SK-N-SH (cell line): ENCODE data around the gene SOBP. TPM values are rescaled to one million over a fixed set of nuclear protein-coding genes. Genes with fewer than 3 reads are reported as not detected.

Experiments
- CTCF ChIA-PET: fragments of 300-600, 350-600 bp; formaldehyde crosslinking; extraction: SDS; loops from one replicate; lab custom pipeline; 2021; lab: Yijun Ruan, JAX
- POLR2A ChIA-PET: fragments of 350-600 bp; sonication (Branson Sonifier 250); formaldehyde crosslinking; extraction: SDS; loops from one replicate; lab custom pipeline; 2020; ENCODE audit warnings: antibody characterized with exemption, inconsistent platforms; lab: Yijun Ruan, JAX
- DNase-seq: peaks from one replicate; pipeline ENCODE4 v3.0.0; 2012
- H2AFZ ChIP-seq: fragments of 200-600 bp; sonication (generic); 2 replicates; pipeline ENCODE4 v1.8.1; 2016; ENCODE audit warnings: antibody characterized with exemption, mild to moderate bottlenecking, low read depth
- H3F3A ChIP-seq: fragments of 200-600 bp; sonication (generic); replicated peaks from 2 replicates; pipeline ENCODE3; 2016; ENCODE audit warnings: antibody characterized with exemption, mild to moderate bottlenecking; ENCODE audit not compliant: insufficient read depth
- H3K27ac ChIP-seq, 2 experiments: fragments of 200-500 bp in 1 of 2; fragments of 200-600 bp in 1 of 2; sonication (Bioruptor generic) in 1 of 2; sonication (generic), shearing (Covaris generic) in 1 of 2; 2 replicates each; pipeline versions ENCODE4 v1.5.1 to v1.6.1; 2014 to 2016; ENCODE audit warnings: low read depth in 2 of 2, inconsistent platforms in 1 of 2, low read length in 1 of 2, mild to moderate bottlenecking in 1 of 2, mixed read lengths in 1 of 2
- H3K27me3 ChIP-seq: fragments of 200-600 bp; sonication (generic), shearing (Covaris generic); 2 replicates; pipeline ENCODE4 v1.6.1; 2016; ENCODE audit warnings: mixed run types; ENCODE audit not compliant: insufficient read depth
- H3K36me3 ChIP-seq, 2 experiments: fragments of 200-500 bp in 1 of 2; fragments of 200-600 bp in 1 of 2; sonication (Bioruptor generic) in 1 of 2; sonication (generic) in 1 of 2; replicated peaks in 1 of 2; 2 replicates each; pipeline versions ENCODE3 to v1.5.1; 2014 to 2016; ENCODE audit warnings: low read length in 1 of 2, mild to moderate bottlenecking in 1 of 2; ENCODE audit not compliant: insufficient read depth in 2 of 2, control insufficient read depth in 1 of 2
- H3K4me1 ChIP-seq, 2 experiments: fragments of 200-500 bp in 1 of 2; fragments of 200-600 bp in 1 of 2; sonication (Bioruptor generic) in 1 of 2; sonication (generic), shearing (Covaris generic) in 1 of 2; 2 replicates each; pipeline versions ENCODE4 v1.5.1 to v1.6.1; 2014 to 2016; ENCODE audit warnings: low read depth in 1 of 2, low read length in 1 of 2, mixed run types in 1 of 2; ENCODE audit not compliant: insufficient read depth in 2 of 2, control insufficient read depth in 1 of 2
- H3K4me2 ChIP-seq: fragments of 200-600 bp; sonication (generic), shearing (Covaris generic); 2 replicates; pipeline ENCODE4 v1.6.1; 2017; ENCODE audit warnings: mixed run types
- H3K4me3 ChIP-seq, 2 experiments: fragments of 200-500 bp in 1 of 2; fragments of 200-600 bp in 1 of 2; sonication (Bioruptor generic) in 1 of 2; sonication (generic), shearing (Covaris generic) in 1 of 2; 2 replicates each; pipeline versions ENCODE4 v1.5.1 to v1.8.1; 2014 to 2016; ENCODE audit warnings: low read depth in 2 of 2, inconsistent platforms in 1 of 2, low read length in 1 of 2, mild to moderate bottlenecking in 1 of 2, mixed read lengths in 1 of 2, moderate library complexity in 1 of 2
- H3K79me2 ChIP-seq: fragments of 200-600 bp; sonication (generic); 2 replicates; pipeline ENCODE4 v1.8.1; 2017; ENCODE audit warnings: mild to moderate bottlenecking; ENCODE audit not compliant: insufficient read depth
- H3K9ac ChIP-seq: fragments of 200-600 bp; sonication (generic); 2 replicates; pipeline ENCODE4 v1.6.1; 2017; ENCODE audit warnings: mixed run types
- H3K9me2 ChIP-seq: fragments of 200-600 bp; sonication (generic); 2 replicates; pipeline ENCODE4 v1.6.1; 2017; ENCODE audit warnings: mixed run types
- H3K9me3 ChIP-seq: fragments of 200-600 bp; sonication (generic); 2 replicates; pipeline ENCODE4 v1.6.1; 2017; ENCODE audit warnings: mixed run types, mild to moderate bottlenecking, moderate library complexity
- H4K20me1 ChIP-seq: fragments of 200-600 bp; sonication (generic); 2 replicates; pipeline ENCODE4 v1.6.1; 2017; ENCODE audit warnings: mild to moderate bottlenecking, mixed run types; ENCODE audit not compliant: insufficient read depth
- CHD2 ChIP-seq: fragments of 150-350 bp; IDR thresholded peaks from 2 replicates; pipeline ENCODE4 v1.6.1; 2018; ENCODE audit warnings: low read length; ENCODE audit not compliant: partially characterized antibody
- CTCF ChIP-seq: fragments of 200-600 bp; sonication (generic); IDR thresholded peaks from 2 replicates; pipeline ENCODE4 v1.6.1; 2017; ENCODE audit warnings: antibody characterized with exemption, mild to moderate bottlenecking, moderate library complexity
- ELF1 ChIP-seq: IDR thresholded peaks from 2 replicates; pipeline ENCODE4 v1.4.0; 2012
- EP300 ChIP-seq, 2 experiments: IDR thresholded peaks; 2 replicates each; pipeline versions ENCODE4 v1.4.0 to v1.6.1; 2012; ENCODE audit warnings: borderline replicate concordance in 1 of 2, low read depth in 1 of 2, low read length in 1 of 2
- EZH2phosphoT487 ChIP-seq: fragments of 200-600 bp; sonication (generic); IDR thresholded peaks from 2 replicates; pipeline ENCODE4 v1.6.1; 2017; ENCODE audit warnings: low read depth, mixed run types, mild to moderate bottlenecking, antibody characterized with exemption, moderate library complexity, borderline replicate concordance
- FOXJ3 ChIP-seq: sonication (generic); formaldehyde crosslinking; IDR thresholded peaks from 2 replicates; pipeline ENCODE4 v1.5.1; 2020; ENCODE audit warnings: mild to moderate bottlenecking, missing genetic modification reagents
- GABPA ChIP-seq: IDR thresholded peaks from 2 replicates; pipeline ENCODE4 v1.4.0; 2012; ENCODE audit warnings: low read depth, mild to moderate bottlenecking
- GATA2 ChIP-seq: sonication (generic); formaldehyde crosslinking; IDR thresholded peaks from 2 replicates; pipeline ENCODE4 v1.5.0; 2020; ENCODE audit warnings: mild to moderate bottlenecking, missing genetic modification reagents
- IRF3 ChIP-seq: fragments of 150-350 bp; IDR thresholded peaks from 2 replicates; pipeline ENCODE4 v1.6.1; 2016; ENCODE audit warnings: mild to moderate bottlenecking, low read depth, low read length
- JUND ChIP-seq: IDR thresholded peaks from 2 replicates; pipeline ENCODE4 v1.4.0; 2012
- MAX ChIP-seq: IDR thresholded peaks from 2 replicates; pipeline ENCODE4 v1.4.0; 2012; ENCODE audit warnings: low read depth
- MEF2A ChIP-seq: IDR thresholded peaks from 2 replicates; pipeline ENCODE4 v1.4.0; 2012; ENCODE audit warnings: low read depth, borderline replicate concordance
- MXI1 ChIP-seq: IDR thresholded peaks from 2 replicates; pipeline ENCODE4 v1.6.1; 2012; ENCODE audit warnings: mild to moderate bottlenecking, low read depth, low read length, improper control_type of control experiment
- NFIC ChIP-seq: IDR thresholded peaks from 2 replicates; pipeline ENCODE4 v1.4.0; 2012; ENCODE audit warnings: borderline replicate concordance
- POLR2AphosphoS5 ChIP-seq: IDR thresholded peaks from 2 replicates; pipeline ENCODE4 v1.6.1; 2012; ENCODE audit warnings: low read depth, low read length
- RAD21 ChIP-seq: IDR thresholded peaks from 2 replicates; pipeline ENCODE4 v1.6.1; 2012; ENCODE audit warnings: mild to moderate bottlenecking, low read length
- RXRA ChIP-seq: IDR thresholded peaks from 2 replicates; pipeline ENCODE4 v1.4.0; 2012; ENCODE audit warnings: low read depth, mild to moderate bottlenecking, borderline replicate concordance
- TAF1 ChIP-seq: IDR thresholded peaks from 2 replicates; pipeline ENCODE4 v1.6.1; 2012; ENCODE audit warnings: low read depth, mild to moderate bottlenecking, low read length, moderate library complexity, borderline replicate concordance
- TEAD4 ChIP-seq: IDR thresholded peaks from 2 replicates; pipeline ENCODE4 v1.4.0; 2012; ENCODE audit warnings: mild to moderate bottlenecking, borderline replicate concordance; ENCODE audit not compliant: insufficient read depth
- YY1 ChIP-seq: IDR thresholded peaks from 2 replicates; pipeline ENCODE4 v1.4.0; 2012; ENCODE audit warnings: low read depth, mild to moderate bottlenecking
- WGBS: methylation state at CpG from one replicate; pipeline ENCODE4 v1.1.6; 2017; ENCODE audit warnings: low lambda C conversion rate; 5-methylcytosine and 5-hydroxymethylcytosine counted together
- polyA plus RNA-seq, 3 experiments: library from polyadenylated mRNA; depleted of rRNA; stranded (reverse); fragments of >200 nt; gene quantifications; 2 replicates each; pipeline ENCODE4 v1.2.3, GENCODE V29; 2012

The SOBP gene
- polyA plus RNA-seq, 1 of the 3 experiments (the other 2 are of a cell fraction): 0.61 TPM

GRCh38 chr6:107665382-107665781 is 175.5 kb downstream of the SOBP start:
- H3K79me2 ChIP-seq: no peaks in the 10 kb centered on the region
- H3K36me3 ChIP-seq: no peaks in the 10 kb centered on the region
- no peak overlapping the region for H3K9ac ChIP-seq
- H3F3A ChIP-seq: no peaks in the 10 kb centered on the region
- H3K4me3 ChIP-seq: no peak overlapping the region
- no peak for DNase-seq
- ChIA-PET CTCF (interaction anchor here (0.8 to 2.0 kb wide), 3 partner anchors 9 to 183 kb away, joined by 3 to 7 read pairs (median 3); no protein-coding TSS in a partner anchor), POLR2A (no interaction called here)
- no peaks in the 10 kb centered on the region for H4K20me1 ChIP-seq
- WGBS: 62% methylated on average over 4 of the region's 4 CpGs
- peak overlapping the region; percentile 53 for H3K4me2 ChIP-seq
- H2AFZ ChIP-seq: 0 out of 2 replicates have a peak overlapping the region, but pooled peaks have one; percentile 6
- no peaks in the 10 kb centered on the region for H3K9me2 ChIP-seq
- no peaks in the 10 kb centered on the region for H3K9me3 ChIP-seq
- no peak overlapping the region for H3K27ac ChIP-seq
- TF ChIP-seq TEAD4: no peak
- peaks cover 9 to 19% of the 10 kb centered on the region in 2 experiments; a peak in 2 of 4 replicates for H3K4me1 ChIP-seq
- H3K27me3 ChIP-seq: no peaks in the 10 kb centered on the region

GRCh38 chr6:107666084-107666980 is 176.4 kb downstream of the SOBP start:
- Histone ChIP-seq H3K79me2 (no peaks in the 10 kb centered on the region), H3F3A (no peaks in the 10 kb centered on the region)
- TF ChIP-seq FOXJ3 (CRISPR knock-in tag) (no peak), POLR2AphosphoS5 (no peak), JUND (no peak), GATA2 (CRISPR knock-in tag) (no peak), EP300 (IDR thresholded peaks at IDR 0.05; ENCODE audit: borderline replicate concordance in 1 of 2, low read depth in 1 of 2, low read length in 1 of 2) (no peak), GABPA (no peak), TAF1 (no peak), CHD2 (no peak), YY1 (no peak), IRF3 (no peak), EZH2phosphoT487 (no peak), CTCF (no peak), MXI1 (no peak), RAD21 (no peak), RXRA (no peak), NFIC (no peak), MAX (no peak), ELF1 (no peak), MEF2A (no peak)
- TF ChIP-seq, all 33 proteins: peak for 0
- Histone ChIP-seq H2AFZ (0 out of 2 replicates have a peak overlapping the region, but pooled peaks have one; percentile 6), H3K27me3 (no peaks in the 10 kb centered on the region), H3K4me2 (peak overlapping the region; percentile 53; the same call in 1 of the 2 replicates), H3K9me2 (no peaks in the 10 kb centered on the region), H4K20me1 (no peaks in the 10 kb centered on the region), H3K4me3 (no peak overlapping the region), H3K9me3 (no peaks in the 10 kb centered on the region), H3K36me3 (no peaks in the 10 kb centered on the region), H3K27ac (no peak overlapping the region), H3K4me1 (peaks cover 9 to 29% of the 10 kb centered on the region in 2 experiments; a peak in 3 of 4 replicates), H3K9ac (no peak overlapping the region)
- ChIA-PET CTCF (interaction anchor here (0.8 to 2.0 kb wide), 4 partner anchors 8 to 182 kb away, joined by 3 to 7 read pairs (median 4); no protein-coding TSS in a partner anchor), POLR2A (no interaction called here)
- no peak for DNase-seq
- WGBS: 80% methylated on average over 15 of the region's 15 CpGs
